ENCODE results near the gene XPNPEP2.
A peak's percentile ranks its signal among the peaks of the same experiment; 100 is the strongest.

The XPNPEP2 gene

DNA sequence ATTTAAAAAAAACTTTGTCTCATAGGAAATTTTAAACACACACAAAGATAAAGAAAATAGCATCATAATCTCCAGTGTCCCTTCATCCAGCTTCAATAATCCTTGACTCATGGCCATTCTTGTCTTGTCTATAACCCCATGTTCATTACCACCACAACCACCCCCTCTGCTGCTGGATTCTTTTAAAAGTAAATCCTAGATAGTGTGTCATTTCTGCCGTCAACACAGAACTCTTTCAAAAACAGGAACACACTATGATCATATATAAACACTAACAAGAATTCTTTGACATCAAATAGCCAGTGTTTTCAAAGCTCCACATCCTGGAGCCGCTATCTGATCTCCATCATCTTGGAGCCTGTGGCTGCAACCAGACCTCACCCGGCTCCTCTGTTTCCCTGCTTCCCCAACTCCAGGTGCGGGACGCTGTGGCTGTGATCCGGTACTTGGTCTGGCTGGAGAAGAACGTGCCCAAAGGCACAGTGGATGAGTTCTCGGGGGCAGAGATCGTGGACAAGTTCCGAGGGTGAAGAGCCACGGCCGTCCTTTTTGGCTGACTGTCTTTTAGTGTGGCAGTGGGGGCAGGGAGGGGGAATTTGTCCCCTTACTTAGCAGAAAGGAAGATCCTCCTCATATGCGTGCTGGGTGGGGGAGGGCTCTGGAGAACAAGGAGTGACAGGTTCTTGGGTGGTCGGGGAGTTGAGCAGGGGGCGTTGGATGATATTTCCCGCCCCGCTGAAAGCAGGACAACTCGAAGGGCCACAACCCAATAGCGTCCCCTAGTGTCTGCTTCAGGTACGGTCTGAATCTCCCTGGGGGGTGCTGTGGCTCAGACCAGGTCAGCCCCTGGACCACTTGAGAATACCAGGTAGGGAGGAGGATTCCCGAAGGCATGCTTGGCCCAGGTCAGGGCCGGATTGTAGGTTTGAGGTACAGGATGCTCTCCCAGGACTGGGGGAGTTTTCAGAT is 15.6 kb downstream of the XPNPEP2 start:
- no peak for DNase-seq

DNA sequence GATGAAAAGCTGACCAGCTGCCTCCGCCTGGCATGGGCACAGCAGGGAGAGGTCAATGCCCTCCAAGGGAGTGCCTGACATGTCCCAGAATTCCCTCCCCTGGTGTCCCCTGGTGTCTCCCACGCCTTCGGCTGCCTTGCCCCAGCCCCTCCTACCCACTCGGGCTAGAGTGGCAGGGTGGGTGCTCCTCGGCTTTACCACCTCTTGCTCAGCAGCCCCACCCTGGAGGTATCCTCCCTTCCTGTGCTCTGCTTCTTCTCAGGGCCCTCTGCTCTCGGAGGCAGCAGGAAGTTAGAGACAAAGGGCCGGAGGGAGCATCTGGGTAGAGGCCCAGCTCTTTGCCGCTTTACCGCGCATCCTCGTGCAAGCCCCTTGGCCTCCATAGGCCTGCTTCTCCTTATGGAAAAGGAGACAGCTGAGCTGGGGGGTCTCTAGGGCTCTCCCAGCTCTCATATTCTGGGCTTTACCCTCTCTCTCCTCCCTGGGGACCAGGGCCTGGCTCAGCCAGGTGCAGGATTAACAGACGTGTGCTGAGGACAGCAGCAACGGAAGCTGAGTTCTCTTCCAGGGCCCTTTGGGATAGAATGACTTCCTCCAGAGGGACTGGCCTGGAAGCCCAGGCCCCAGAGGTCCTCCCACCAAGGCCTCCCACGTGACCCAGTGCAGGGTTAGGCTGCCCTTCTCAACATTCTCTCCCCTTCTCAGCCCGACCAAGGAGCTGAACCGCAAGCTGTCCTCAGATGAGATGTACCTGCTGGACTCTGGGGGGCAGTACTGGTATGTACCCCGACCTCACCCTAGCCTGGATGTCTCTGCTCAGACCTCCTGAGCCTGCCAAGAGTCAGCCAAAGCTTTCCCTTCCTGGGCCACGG is 17.2 kb downstream of the XPNPEP2 start:
- DNase-seq: peak; percentile 5

DNA sequence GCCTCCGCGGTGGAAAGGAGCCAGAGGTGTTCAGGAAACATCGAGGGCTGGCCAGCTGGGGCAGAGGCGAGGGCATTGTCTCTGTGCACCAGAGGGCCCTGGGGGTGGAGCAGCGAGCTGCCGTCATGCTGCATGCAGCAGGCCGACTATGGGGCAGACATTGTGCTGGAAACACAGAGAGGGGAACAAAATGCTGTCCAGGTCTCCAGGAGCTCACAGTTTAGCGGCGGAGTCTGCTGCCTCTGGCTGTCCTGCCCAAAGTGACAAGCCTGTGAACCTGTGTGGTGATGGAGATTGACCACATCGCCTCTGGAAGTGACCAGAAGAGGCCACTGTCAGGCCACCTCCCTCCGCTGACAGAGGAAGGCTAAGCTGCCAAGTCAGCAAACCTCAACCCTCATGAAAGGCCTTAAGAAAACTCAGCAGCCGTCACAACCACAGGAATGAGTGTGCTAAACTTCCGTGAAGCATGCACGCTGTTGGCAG is 20.8 kb downstream of the XPNPEP2 start:
- peak; percentile 13 for DNase-seq

DNA sequence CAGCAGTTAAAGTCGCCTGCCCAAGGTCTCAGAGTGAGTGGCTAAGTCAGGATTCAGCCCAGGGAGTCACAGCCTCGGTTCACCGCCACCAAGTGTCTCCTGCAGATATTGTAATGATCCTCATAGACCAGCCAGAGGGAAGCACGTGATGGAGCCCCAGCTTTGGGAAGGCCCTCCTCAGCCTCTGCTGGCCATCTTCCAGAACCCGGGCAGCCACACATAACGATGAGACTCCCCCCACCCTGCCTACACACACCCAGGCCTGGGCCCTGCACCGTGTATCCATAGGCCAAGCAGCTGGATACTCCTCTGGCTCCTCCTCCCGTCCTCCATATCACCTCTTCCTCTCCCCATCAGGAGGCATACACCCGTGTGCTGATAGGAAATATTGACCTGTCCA is 21.4 kb downstream of the XPNPEP2 start:
- no peak for DNase-seq

DNA sequence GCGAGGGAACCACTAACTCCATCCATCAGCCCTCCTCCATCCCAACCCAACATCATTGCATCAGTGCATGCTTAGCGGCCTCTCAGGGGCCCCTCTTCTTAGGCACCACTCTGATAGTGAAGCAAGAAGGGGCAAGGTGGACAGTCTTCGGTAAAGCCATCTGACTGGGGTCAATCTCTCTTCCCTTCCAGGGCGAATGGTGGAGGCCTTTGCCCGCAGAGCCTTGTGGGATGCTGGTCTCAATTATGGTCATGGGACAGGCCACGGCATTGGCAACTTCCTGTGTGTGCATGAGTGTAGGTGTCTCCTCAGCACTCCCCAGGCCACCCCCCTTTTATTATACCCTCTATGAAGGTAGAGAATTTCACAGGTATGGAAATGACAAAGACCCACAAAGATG is 22.2 kb downstream of the XPNPEP2 start:
- no peak for DNase-seq

DNA sequence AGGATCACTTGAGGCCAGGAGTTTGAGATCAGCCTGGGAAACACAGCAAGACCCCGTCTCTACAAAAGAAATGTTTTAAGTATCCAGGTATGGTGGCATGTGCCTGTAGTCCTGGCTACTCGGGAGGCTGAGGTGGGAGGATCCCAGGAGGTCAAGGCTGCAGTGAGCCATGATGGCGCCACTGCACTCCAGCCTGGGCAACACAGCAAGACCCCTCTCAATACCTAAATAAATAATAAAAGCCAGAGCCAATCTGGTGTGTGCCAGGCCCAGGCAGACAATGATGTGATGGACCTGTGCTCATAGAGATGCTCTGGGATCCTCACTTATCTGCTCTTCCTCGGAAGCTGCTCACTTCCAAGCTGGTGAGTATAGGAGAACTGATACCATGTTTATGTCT is 22.8 kb downstream of the XPNPEP2 start:
- DNase-seq: no peak

DNA sequence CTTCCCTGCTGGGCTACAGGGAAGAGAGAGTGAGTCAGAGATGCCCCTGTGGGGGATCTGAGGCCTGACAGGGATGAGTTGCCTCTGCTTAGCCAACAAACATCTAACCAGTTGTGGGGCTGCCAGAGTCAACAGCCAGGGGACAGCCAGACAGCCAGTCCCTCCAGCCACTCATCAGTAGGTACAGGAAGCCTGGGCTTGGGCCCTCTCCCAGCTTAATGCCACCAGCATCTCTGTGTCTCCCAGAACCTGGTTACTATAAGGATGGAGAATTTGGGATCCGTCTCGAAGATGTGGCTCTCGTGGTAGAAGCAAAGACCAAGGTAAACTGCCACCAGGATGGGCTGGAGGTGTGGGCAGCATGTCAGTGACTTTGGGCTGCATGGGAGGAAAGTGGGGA is 23.7 kb downstream of the XPNPEP2 start:
- no peak for DNase-seq

DNA sequence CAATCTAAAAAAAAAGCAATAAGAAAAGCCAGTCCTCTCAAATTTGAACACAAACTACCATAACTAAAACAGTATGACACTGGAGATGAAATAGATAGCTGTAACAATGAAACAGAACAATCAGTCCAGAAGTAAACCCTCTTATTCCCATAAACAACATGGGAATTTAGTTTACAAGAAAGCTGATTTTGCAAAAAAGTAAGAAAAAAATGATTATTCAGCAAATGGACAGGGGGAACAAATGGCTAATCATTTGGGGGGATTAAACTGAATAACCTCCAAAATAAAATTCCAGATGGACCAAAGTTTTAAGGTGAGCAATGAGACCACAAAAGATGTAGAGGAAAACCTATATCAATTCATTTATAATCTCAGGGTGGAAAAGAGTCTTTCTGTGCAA is 24.9 kb downstream of the XPNPEP2 start:
- DNase-seq: no peak

DNA sequence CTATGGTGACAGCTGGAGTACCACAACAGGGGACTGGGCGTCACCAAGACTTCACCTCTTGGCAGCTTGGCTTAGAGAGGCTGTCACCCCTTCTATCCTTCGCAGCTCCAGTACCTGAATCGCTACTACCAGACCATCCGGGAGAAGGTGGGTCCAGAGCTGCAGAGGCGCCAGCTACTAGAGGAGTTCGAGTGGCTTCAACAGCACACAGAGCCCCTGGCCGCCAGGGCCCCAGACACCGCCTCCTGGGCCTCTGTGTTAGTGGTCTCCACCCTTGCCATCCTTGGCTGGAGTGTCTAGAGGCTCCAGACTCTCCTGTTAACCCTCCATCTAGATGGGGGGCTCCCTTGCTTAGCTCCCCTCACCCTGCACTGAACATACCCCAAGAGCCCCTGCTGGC is 29.4 kb downstream of the XPNPEP2 start:
- no peak for DNase-seq

DNA sequence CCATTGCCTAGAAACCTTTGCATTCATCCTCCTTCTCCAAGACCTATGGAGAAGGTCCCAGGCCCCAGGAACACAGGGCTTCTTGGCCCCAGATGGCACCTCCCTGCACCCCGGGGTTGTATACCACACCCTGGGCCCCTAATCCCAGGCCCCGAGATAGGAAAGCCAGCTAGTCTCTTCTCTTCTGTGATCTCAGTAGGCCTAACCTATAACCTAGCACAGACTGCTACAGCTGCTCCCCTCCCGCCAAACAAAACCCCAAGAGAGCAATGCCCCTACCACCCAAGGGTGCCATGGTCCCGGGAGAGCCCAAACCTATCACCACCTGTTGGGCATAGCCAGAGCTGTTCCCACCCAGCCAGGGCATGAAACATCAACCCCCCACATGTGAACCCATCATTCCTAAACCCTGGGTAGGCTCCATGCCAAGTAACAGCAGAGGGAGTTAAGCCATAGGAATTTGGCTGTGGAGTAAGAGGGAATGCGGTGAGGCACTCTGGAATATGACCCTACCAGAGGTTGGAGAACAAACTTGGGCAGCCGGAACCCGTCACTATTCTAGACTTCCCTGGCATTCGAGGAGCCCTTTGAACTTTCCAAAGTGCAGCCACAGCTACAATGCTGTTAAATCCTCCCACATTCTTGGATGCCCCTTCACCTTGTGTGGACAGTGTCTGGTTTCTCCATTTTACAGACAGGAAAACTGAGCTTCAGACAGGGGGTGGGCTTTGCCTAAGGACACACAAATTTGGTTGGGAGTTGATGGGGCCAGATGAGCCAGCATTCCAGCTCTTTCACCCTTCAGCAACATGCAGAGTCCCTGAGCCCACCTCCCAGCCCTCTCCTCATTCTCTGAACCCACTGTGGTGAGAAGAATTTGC is 30.0 kb downstream of the XPNPEP2 start:
- no peak for DNase-seq

DNA sequence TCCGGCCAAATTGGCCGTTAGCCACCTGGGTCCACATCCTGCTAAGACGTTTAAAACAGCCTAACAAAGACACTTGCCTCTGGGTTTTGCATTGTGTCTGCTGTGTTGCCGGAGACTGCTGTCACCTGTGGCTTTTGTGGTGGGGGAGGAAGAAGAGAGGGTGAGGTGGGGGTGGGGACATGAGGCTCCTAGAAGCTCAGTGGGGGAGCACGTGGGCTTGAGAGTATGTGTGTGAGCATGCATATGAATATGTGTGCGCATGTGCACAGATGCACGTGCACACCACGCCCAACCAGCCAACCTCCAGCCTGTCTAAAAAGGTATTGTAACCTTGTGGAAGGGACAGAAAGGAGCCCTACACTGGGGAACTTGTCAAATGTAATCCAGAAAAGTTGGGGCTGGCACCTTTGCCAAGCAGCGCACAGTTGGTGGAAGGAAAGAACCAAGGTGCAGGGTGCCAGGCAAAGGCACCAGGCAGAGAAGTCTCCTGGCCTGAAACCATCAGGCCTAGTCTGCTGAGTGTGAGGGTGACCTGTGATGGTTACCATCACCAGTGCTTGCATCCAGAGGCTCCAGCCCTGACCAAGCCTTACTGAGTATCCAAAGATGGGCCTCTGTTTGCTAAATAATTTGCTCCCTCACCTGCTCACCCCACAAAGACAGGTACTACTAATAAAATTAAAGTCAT is 30.8 kb downstream of the XPNPEP2 start:
- no peak for DNase-seq

DNA sequence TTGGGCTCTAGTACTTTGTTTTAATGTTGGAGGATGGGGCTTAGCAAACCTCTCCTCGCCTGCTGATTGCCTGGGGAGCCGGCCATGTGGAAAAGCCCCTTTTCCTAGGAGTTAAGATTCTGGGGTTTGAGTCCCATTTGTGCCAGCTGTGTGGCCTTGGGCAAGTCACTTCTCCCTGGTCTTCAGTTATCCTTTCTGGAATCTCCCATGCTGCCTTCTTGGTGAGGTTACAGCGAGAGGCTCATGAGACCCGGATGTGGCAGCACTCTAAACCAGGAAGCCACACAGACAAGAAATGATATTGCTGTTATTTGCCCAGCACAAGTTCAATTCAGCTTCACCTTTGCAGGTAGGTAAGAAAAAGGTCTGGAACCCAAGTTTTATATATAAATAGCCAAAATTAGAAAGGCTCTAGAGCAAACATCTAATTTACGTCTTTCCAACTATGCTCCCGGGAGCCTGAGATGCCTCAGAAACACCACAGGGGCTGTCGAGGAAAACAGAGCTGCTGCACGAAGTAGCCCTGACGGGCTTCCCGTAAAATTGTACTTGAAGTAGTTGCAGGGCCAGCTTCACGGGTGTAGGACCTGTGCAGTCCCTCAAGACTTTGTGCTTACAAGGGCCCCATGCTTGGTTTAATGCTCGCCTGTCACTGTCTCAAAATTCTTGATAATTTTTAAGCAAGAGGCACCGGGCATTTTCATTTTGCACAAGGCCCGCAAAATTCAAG is 32.7 kb downstream of the XPNPEP2 start:
- no peak for DNase-seq

DNA sequence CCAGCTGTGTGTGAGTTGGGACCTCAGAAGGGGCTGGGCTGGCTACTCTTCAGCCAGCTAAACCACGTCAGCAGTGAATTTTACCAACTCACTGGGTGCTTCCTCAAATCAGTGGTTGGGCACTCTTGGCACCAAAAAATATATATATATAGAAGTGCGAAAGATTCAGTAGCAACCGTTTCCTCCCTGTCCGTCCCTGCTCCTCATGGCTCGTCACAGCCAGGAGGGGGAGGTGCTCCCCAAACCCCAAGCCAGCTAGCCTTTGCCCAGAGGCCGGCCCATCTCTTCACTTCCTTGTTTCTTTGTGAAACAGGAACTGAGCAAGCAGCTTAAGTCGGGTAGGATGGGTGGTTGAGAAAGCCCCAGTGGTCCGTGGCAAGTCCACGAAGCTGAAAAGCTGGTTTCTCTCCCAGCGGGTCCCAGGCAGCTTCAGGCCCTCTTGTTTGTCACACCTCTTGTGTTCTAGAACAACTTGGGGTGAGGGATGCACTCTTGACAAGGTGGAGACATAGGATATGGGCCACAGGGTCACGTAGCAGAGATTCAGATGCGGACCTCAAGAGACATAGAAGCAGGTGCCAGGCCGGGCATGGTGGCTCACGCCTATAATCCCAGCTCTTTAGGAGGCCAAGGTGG is 34.1 kb downstream of the XPNPEP2 start:
- no peak for DNase-seq

DNA sequence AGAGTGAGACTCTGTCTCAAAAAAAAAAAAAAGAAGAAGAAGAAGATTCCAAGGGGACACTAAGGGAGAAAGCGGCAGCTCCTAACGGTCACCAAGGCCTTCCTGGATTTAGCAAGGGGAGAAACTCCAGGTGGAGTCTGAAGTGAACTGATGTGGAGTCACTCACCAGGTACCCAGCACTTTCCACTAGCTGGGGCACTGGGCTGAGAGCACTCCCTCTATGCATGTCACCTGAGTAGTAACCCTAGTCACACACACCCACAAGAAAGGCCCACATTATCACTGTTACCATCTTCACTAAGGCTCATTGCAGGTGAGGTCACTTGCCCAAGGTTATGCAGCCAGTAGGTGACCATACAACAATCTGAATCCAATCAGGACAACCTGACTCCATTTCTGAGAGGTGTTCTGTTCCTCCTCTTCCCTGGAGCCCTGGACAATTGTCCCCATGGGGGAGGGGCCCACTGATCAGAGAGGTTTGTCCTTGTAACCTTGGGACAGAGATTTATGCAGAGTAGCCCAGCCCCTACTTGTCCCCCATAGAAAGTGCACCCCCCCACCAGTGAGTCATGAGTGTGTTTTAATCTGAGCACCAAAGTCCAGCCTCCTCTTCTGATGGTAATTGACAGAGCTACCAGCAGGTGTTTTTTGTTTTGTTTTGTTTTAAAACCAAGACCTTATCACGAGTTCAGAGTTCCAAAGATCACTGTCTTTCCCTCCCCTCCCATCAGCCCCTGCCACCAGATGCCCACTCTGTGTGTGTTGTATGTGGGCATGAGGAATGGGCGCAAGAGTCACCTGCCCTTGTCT is 35.1 kb downstream of the XPNPEP2 start:
- no peak for DNase-seq

DNA sequence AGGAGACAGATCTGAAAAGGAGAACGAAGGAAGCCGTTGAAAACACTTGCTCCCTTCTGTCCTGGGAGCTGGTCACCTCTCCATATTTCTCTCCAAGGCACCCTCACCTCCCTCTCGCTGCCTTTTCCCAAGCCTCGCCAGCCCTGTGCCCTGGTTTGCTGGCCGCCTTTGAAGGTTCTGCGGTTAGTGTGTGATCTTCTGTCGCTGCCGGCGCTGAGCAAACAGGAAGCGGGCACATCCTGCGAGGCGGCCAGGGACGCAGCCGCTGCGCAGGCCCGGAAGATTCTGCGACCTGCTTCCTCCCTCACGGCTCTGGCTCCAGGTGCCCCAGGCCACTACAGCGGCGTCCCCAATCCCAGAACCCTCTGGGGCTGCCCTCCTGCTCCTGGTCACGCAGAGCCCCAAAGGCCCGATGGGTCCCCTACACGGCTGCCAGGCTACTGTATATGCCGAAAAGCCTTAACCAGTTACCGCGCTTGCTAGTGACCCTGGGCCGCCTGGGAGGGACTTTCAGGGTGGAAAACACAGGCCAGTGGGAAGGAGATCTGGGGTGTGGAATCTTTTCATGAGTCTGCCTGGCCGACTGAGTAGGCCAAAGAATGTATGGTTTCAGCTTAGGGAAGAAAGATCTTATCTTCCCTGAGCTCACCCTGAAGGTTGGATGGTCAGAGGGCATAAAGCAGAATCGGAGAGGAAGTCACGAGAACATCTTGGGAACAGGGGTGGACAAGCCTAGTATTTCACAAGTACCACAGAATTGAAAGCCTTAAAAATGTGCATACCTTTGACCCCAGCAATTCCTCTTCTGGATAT is 38.6 kb downstream of the XPNPEP2 start:
- no peak for DNase-seq

DNA sequence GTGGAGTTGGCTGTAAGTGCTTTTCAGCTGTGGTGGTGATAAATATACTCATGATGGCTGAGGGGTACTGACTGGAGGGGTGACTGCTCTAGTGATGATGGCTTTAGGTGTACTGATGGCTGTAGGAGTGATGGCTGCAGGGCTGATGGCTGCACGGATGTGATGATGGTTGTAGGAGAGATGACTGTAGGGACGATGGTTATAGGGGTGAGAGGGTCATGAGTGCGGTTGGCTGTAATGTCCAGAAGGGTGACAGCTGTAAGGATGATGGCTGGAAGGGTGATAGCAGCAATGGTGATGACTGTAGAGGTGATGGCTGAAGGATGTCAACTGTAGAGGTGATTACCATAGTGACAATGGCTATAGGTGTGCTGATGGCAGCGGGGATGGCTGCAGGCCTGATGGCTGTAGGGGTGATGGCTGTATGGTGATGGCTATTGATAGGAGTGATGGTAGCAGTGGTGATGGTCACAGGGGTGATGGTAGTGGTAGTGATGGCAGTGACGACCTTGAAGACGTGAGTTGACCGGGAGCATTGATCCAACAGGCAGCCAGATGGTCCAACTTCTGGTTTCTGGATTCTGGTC is 40.4 kb downstream of the XPNPEP2 start:
- no peak for DNase-seq

DNA sequence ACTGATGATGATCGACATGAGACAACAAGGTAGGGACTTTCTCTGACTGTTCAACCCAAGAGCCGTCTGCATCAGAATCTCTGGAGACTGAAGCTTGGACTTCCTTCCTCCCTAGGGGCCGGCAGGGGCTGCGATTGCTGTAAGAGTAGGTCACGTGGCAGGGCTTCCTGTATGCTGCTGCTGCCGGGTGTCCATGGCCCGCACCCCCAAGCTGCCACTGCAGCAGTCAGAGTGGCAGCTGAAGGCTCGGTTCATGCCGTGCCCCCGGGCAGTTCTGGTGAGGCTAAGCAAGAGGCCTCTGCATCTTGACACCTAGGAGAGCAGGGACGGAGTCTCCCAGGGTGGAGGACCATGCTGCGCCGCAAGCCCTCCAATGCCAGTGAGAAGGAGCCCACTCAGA is 41.0 kb downstream of the XPNPEP2 start, which contains the start of gene SASH3:
Gene SASH3 (plus strand): TSS at position 203 of the 400 bp plus-strand sequence. CDS start 149 bp downstream, at position 352.
- no peak for DNase-seq

DNA sequence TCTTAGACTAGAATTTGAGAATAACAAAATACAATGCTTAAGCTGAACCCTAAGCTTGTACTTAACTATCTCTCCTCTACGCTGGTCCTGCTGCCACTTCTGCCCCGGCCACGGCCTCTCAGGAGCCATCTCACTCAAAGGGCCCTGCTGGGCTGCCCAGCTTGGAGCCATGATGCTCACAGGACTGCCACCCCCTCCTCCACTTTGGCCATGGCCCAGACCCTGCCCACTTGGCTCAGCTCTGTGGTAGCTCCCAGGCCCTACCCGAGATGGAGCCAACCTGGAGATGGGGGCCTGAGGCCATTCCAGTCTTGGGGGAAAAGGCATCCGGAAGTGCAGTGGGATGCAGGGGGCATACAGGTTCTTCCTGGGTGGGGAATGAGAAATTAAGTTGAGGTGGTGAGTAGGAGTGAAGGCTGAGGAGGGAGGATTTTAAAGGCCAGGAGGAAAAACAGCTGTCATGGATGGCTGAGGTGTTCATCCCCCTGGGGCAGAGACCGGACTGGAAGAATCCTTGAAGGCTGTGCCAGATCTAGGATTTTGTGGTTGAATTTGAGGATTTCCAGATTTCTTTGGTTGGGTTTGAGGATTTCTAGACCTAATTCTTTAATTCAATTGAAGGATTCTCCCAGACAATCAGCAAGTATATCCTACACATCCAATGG is 41.8 kb downstream of the XPNPEP2 start:
- no peak for DNase-seq
